H1 (cell line): Measurements from ENCODE around the gene ZNF496. TPM values are rescaled to one million over a fixed set of nuclear protein-coding genes. Genes with fewer than 3 reads are reported as not detected.
"Not testable (repeated sequence)": the region's sequence is repeated elsewhere in the genome, so short reads cannot be mapped to it uniquely, and the experiment has no call there.

Experiments
- CTCF ChIA-PET: fragments of 300-600 bp; sonication (Branson Sonifier 250); formaldehyde crosslinking; loops from one replicate; lab custom pipeline; 2021; ENCODE audit not compliant: partially characterized antibody; lab: Charles Lee
- POLR2A ChIA-PET: fragments of 300-600 bp; sonication (Branson Sonifier 250); formaldehyde crosslinking; loops from one replicate; lab custom pipeline; 2021; ENCODE audit warnings: inconsistent platforms; ENCODE audit not compliant: partially characterized antibody; lab: Charles Lee
- DNase-seq, 2 experiments: peaks; one replicate each; pipeline versions ENCODE4 v3.0.0 to v3.0.0-alpha.2; 2010 to 2022; ENCODE audit warnings: low spot score in 2 of 2, low read depth in 1 of 2, mixed read lengths in 1 of 2
- FAIRE-seq: peaks from 2 replicates; lab custom pipeline; 2011; peaks lifted over from hg19 to GRCh38; lab: Jason Lieb, UNC
- H2AFZ ChIP-seq: 2 replicates; pipeline ENCODE4 v1.8.1; 2012; ENCODE audit warnings: low read length, inconsistent platforms
- H2AK5ac ChIP-seq: 2 replicates; pipeline ENCODE4 v1.6.1; 2013; ENCODE audit warnings: low read depth, low read length
- H2BK120ac ChIP-seq: replicated peaks from 2 replicates; pipeline ENCODE3; 2013; ENCODE audit warnings: low read depth, low read length, inconsistent platforms
- H2BK12ac ChIP-seq: 2 replicates; pipeline ENCODE4 v1.6.1; 2013; ENCODE audit warnings: low read depth, low read length
- H2BK15ac ChIP-seq: 2 replicates; pipeline ENCODE4 v1.6.1; 2013; ENCODE audit warnings: low read length
- H2BK20ac ChIP-seq: 2 replicates; pipeline ENCODE4 v1.6.1; 2013; ENCODE audit warnings: low read length
- H2BK5ac ChIP-seq: 2 replicates; pipeline ENCODE4 v1.6.1; 2013; ENCODE audit warnings: low read depth, low read length
- H3K14ac ChIP-seq: 2 replicates; pipeline ENCODE4 v1.6.1; 2013; ENCODE audit warnings: inconsistent platforms; ENCODE audit not compliant: insufficient read length
- H3K18ac ChIP-seq: 2 replicates; pipeline ENCODE4 v1.6.1; 2013; ENCODE audit warnings: low read length; ENCODE audit errors: extremely low read depth
- H3K23ac ChIP-seq: 2 replicates; pipeline ENCODE4 v1.6.1; 2013; ENCODE audit warnings: inconsistent platforms; ENCODE audit not compliant: insufficient read length
- H3K23me2 ChIP-seq: 2 replicates; pipeline ENCODE4 v1.6.1; 2013; ENCODE audit warnings: low read depth, low read length
- H3K27ac ChIP-seq: 2 replicates; pipeline ENCODE4 v1.6.1; 2011; ENCODE audit warnings: low read depth, low read length, inconsistent platforms
- H3K27me3 ChIP-seq, 4 experiments: replicated peaks in 1 of 4; 1 replicate in 1 of 4; 2 replicates in 3 of 4; pipeline versions ENCODE4 v1.6.1 to v1.8.1; 2011 to 2013; ENCODE audit warnings: low read length in 3 of 4, mild to moderate bottlenecking in 3 of 4, inconsistent platforms in 2 of 4, mixed read lengths in 2 of 4, moderate library complexity in 1 of 4; ENCODE audit not compliant: control insufficient read depth in 3 of 4, insufficient read depth in 3 of 4; ENCODE audit errors: extremely low read depth in 1 of 4
- H3K36me3 ChIP-seq, 4 experiments: 2 replicates each; pipeline versions ENCODE4 v1.6.1 to v1.8.1; 2011 to 2013; ENCODE audit warnings: mild to moderate bottlenecking in 4 of 4, low read length in 3 of 4, moderate library complexity in 2 of 4, control low read depth in 1 of 4, inconsistent platforms in 1 of 4; ENCODE audit not compliant: insufficient read depth in 4 of 4, control insufficient read depth in 2 of 4
- H3K4ac ChIP-seq: replicated peaks from 2 replicates; pipeline ENCODE3; 2013; ENCODE audit warnings: low read length, low read depth, mixed read lengths, inconsistent platforms; ENCODE audit not compliant: insufficient read length
- H3K4me1 ChIP-seq, 4 experiments: replicated peaks in 1 of 4; 1 replicate in 1 of 4; 2 replicates in 3 of 4; pipeline versions ENCODE4 v1.6.1 to v1.8.1; 2011 to 2013; ENCODE audit warnings: low read length in 3 of 4, inconsistent platforms in 2 of 4, mixed read lengths in 1 of 4; ENCODE audit not compliant: insufficient read depth in 4 of 4, control insufficient read depth in 3 of 4
- H3K4me2 ChIP-seq, 2 experiments: 2 replicates each; pipeline versions ENCODE4 v1.6.1 to v1.8.1; 2011 to 2013; ENCODE audit warnings: low read depth in 2 of 2, low read length in 2 of 2, control low read depth in 1 of 2, inconsistent platforms in 1 of 2, mild to moderate bottlenecking in 1 of 2; ENCODE audit not compliant: insufficient read depth in 1 of 2
- H3K4me3 ChIP-seq, 4 experiments: fragments of 200-600, 300-600 bp in 1 of 4; sonication (generic), shearing (Covaris generic), sonication (Bioruptor Twin) in 1 of 4; 2 replicates each; pipeline versions ENCODE4 v1.5.1 to v1.8.1; 2011 to 2016; ENCODE audit warnings: low read length in 4 of 4, low read depth in 3 of 4, control low read depth in 2 of 4, inconsistent platforms in 2 of 4, mild to moderate bottlenecking in 2 of 4, mixed read lengths in 1 of 4, moderate library complexity in 1 of 4; ENCODE audit not compliant: insufficient read depth in 2 of 4; ENCODE audit errors: extremely low read depth in 1 of 4
- H3K56ac ChIP-seq: replicated peaks from 2 replicates; pipeline ENCODE3; 2013; ENCODE audit warnings: low read depth, mild to moderate bottlenecking, mixed read lengths, low read length, inconsistent platforms; ENCODE audit not compliant: insufficient read length
- H3K79me1 ChIP-seq: 2 replicates; pipeline ENCODE4 v1.6.1; 2013; ENCODE audit warnings: low read depth, low read length, control low read depth
- H3K79me2 ChIP-seq, 2 experiments: 2 replicates each; pipeline versions ENCODE4 v1.6.1 to v1.8.1; 2012 to 2013; ENCODE audit warnings: low read length in 2 of 2, mild to moderate bottlenecking in 2 of 2, inconsistent platforms in 1 of 2; ENCODE audit not compliant: insufficient read depth in 2 of 2, control insufficient read depth in 1 of 2
- H3K9ac ChIP-seq, 4 experiments: replicated peaks in 1 of 4; 1 replicate in 1 of 4; 2 replicates in 3 of 4; pipeline versions ENCODE4 v1.6.1 to v1.8.1; 2011 to 2013; ENCODE audit warnings: low read depth in 3 of 4, low read length in 3 of 4, control low read depth in 2 of 4, mild to moderate bottlenecking in 2 of 4, moderate library complexity in 2 of 4, inconsistent platforms in 1 of 4; ENCODE audit errors: extremely low read depth in 1 of 4
- H3K9me3 ChIP-seq, 2 experiments: 2 replicates each; pipeline versions ENCODE4 v1.6.1 to v1.8.1; 2012 to 2013; ENCODE audit warnings: mild to moderate bottlenecking in 2 of 2, moderate library complexity in 2 of 2, control low read depth in 1 of 2, inconsistent platforms in 1 of 2, low read depth in 1 of 2, low read length in 1 of 2, mixed read lengths in 1 of 2; ENCODE audit not compliant: insufficient read depth in 2 of 2
- H4K20me1 ChIP-seq, 2 experiments: replicated peaks in 1 of 2; 2 replicates each; pipeline versions ENCODE3 to v1.8.1; 2011 to 2013; ENCODE audit warnings: inconsistent platforms in 2 of 2, low read length in 2 of 2, mild to moderate bottlenecking in 1 of 2; ENCODE audit not compliant: insufficient read depth in 2 of 2, control insufficient read depth in 1 of 2
- H4K5ac ChIP-seq: 2 replicates; pipeline ENCODE4 v1.6.1; 2013; ENCODE audit warnings: low read length, low read depth, mixed read lengths, inconsistent platforms; ENCODE audit not compliant: insufficient read length
- H4K8ac ChIP-seq: 2 replicates; pipeline ENCODE4 v1.8.0; 2013; ENCODE audit warnings: mild to moderate bottlenecking, moderate library complexity, low read length, inconsistent platforms; ENCODE audit not compliant: insufficient read depth; ENCODE audit errors: extremely low read depth
- H4K91ac ChIP-seq: replicated peaks from 2 replicates; pipeline ENCODE3; 2013; ENCODE audit warnings: low read length, mixed read lengths, inconsistent platforms; ENCODE audit not compliant: insufficient read length
- WGBS, 2 experiments: shearing (Covaris generic) in 1 of 2; methylation state at CpG; one replicate each; pipeline versions ENCODE4 v1.1.6 to v1.1.7; 2013 to 2015; ENCODE audit warnings: low lambda C conversion rate in 2 of 2, mixed read lengths in 2 of 2, inconsistent platforms in 1 of 2, low coverage in 1 of 2, missing lambda C conversion rate in 1 of 2; ENCODE audit not compliant: insufficient replicate concordance in 2 of 2, insufficient coverage in 1 of 2, insufficient read length in 1 of 2; ENCODE audit errors: extremely low coverage in 1 of 2, missing lambda C conversion rate in 1 of 2; 5-methylcytosine and 5-hydroxymethylcytosine counted together
- polyA plus RNA-seq, 7 experiments: library from polyadenylated mRNA; depleted of rRNA in 3 of 7; stranded (reverse) in 5 of 7; unstranded in 2 of 7; fragments of >200 nt in 5 of 7; fragments of 200-250 nt in 2 of 7; gene quantifications; 1 replicate in 5 of 7; 2 replicates in 1 of 7; 4 replicates in 1 of 7; pipeline versions ENCODE4 v1.2.1 to v1.2.3, GENCODE V29; 2011 to 2013; ENCODE audit warnings: missing spikeins in 2 of 7, mixed read lengths in 2 of 7
- total RNA-seq: library from RNA; stranded (reverse); fragmentation: NEBNext Ultra II Directional; extraction: Animal tissue kit (Norgen Biotek cat#: 25700); gene quantifications from 2 replicates; pipeline ENCODE4 v1.2.1, GENCODE V29; 2021

Gene ZNF496
- total and polyA plus RNA-seq, 2 of the 8 experiments (the other 6 are each of a cell fraction or from before 2014, with no cell fraction given), result 27.9 to 71.4 TPM

DNA sequence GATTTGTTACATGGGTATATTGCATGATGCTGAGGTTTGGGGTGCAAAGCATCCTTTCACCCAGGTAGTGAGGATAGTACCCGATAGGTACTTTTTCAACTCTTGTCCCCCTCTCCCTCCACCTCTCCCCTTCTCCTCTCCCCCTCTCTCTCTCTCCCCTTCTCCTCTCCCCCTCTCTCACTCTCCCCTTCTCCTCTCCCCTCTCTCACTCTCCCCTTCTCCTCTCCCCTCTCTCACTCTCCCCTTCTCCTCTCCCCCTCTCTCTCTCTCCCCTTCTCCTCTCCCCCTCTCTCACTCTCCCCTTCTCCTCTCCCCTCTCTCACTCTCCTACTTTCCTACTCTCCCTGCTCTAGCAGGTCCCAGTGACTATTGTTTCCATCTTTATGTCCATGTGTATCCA is 31.3 kb upstream of the ZNF496 start:
- ChIA-PET POLR2A (interaction anchor here (1.4 to 1.6 kb wide), 2 partner anchors 12 to 15 kb away, joined by 4 to 5 read pairs; no protein-coding TSS in a partner anchor), CTCF (interaction anchor here (1.4 kb wide), 1 partner anchor 10 kb away, joined by 5 read pairs; no protein-coding TSS in a partner anchor)
- WGBS, 2 experiments, result no CpG with 5 or more reads among the region's 1 CpG

More for the DNA sequence above, 31.3 kb upstream of the ZNF496 start:
- H3K27ac ChIP-seq, H3K4me3 ChIP-seq, H3K18ac ChIP-seq, FAIRE-seq, H3K56ac ChIP-seq, H4K91ac ChIP-seq, H2BK20ac ChIP-seq, H3K79me2 ChIP-seq, H3K36me3 ChIP-seq, H2BK5ac ChIP-seq, H3K4me1 ChIP-seq, H4K20me1 ChIP-seq, H4K5ac ChIP-seq, H3K4ac ChIP-seq, H2AK5ac ChIP-seq, H4K8ac ChIP-seq, H2AFZ ChIP-seq, H2BK120ac ChIP-seq, H3K9ac ChIP-seq, DNase-seq, H3K14ac ChIP-seq, H2BK12ac ChIP-seq, H2BK15ac ChIP-seq, H3K23me2 ChIP-seq, H3K79me1 ChIP-seq, H3K23ac ChIP-seq, H3K4me2 ChIP-seq, H3K27me3 ChIP-seq: not testable (repeated sequence)
- peaks cover 13 to 18% of the 10 kb centered on the region in 2 experiments; a peak in 3 of 4 replicates for H3K9me3 ChIP-seq
